ENCODE data around the gene SRGAP3.

The SRGAP3 gene

GRCh38 chr3:9013782-9014563 is 235.5 kb downstream of the SRGAP3 start:
- DNase-seq (ENCODE audit: low spot score): no peak

- DNase-seq (ENCODE audit: low spot score): no peak
Observed at GRCh38 chr3:9012521-9012920, 236.9 kb downstream of the SRGAP3 start.

GRCh38 chr3:9009976-9010545 is 239.4 kb downstream of the SRGAP3 start:
- DNase-seq (ENCODE audit: low spot score): no peak

- DNase-seq (ENCODE audit: low spot score): no peak
Observed at GRCh38 chr3:9008550-9009255, 240.7 kb downstream of the SRGAP3 start.

- no peak for DNase-seq (ENCODE audit: low spot score)
Observed at GRCh38 chr3:9007928-9008327, 241.5 kb downstream of the SRGAP3 start.

- no peak for DNase-seq (ENCODE audit: low spot score)
Observed at GRCh38 chr3:9007213-9007612, 242.2 kb downstream of the SRGAP3 start.

GRCh38 chr3:9000041-9000440 is 249.4 kb downstream of the SRGAP3 start:
- DNase-seq (ENCODE audit: low spot score): no peak

GRCh38 chr3:8997151-8997550 is 252.3 kb downstream of the SRGAP3 start:
- DNase-seq (ENCODE audit: low spot score): no peak

- no peak for DNase-seq (ENCODE audit: low spot score)
Observed at GRCh38 chr3:8996681-8997121, 252.7 kb downstream of the SRGAP3 start.

- no peak for DNase-seq (ENCODE audit: low spot score)
Observed at GRCh38 chr3:8996216-8996615, 253.2 kb downstream of the SRGAP3 start.

- DNase-seq (ENCODE audit: low spot score): no peak
Observed at GRCh38 chr3:8994226-8994625, 255.2 kb downstream of the SRGAP3 start.

- DNase-seq (ENCODE audit: low spot score): no peak
Observed at GRCh38 chr3:8993331-8993730, 256.1 kb downstream of the SRGAP3 start.

GRCh38 chr3:8992854-8993253 is 256.6 kb downstream of the SRGAP3 start:
- DNase-seq (ENCODE audit: low spot score): no peak

- no peak for DNase-seq (ENCODE audit: low spot score)
Observed at GRCh38 chr3:8992199-8992598, 257.2 kb downstream of the SRGAP3 start.

GRCh38 chr3:8990266-8991215 is 258.9 kb downstream of the SRGAP3 start:
- no peak for DNase-seq (ENCODE audit: low spot score)

- no peak for DNase-seq (ENCODE audit: low spot score)
Observed at GRCh38 chr3:8988791-8989558, 260.5 kb downstream of the SRGAP3 start.

GRCh38 chr3:8988384-8988655 is 261.1 kb downstream of the SRGAP3 start:
- DNase-seq (ENCODE audit: low spot score): no peak

GRCh38 chr3:8987645-8988383 is 261.6 kb downstream of the SRGAP3 start:
- DNase-seq (ENCODE audit: low spot score): peak; percentile 44

GRCh38 chr3:8987226-8987625 is 262.2 kb downstream of the SRGAP3 start:
- DNase-seq (ENCODE audit: low spot score): no peak

GRCh38 chr3:8986741-8987140 is 262.7 kb downstream of the SRGAP3 start:
- no peak for DNase-seq (ENCODE audit: low spot score)

- no peak for DNase-seq (ENCODE audit: low spot score)
Observed at GRCh38 chr3:8985876-8986275, 263.6 kb downstream of the SRGAP3 start.
